Breast epithelium (tissue), 4 donors: ENCODE measurements around the gene ZMIZ1. TPM values are rescaled to one million over a fixed set of nuclear protein-coding genes. Genes with fewer than 3 reads are reported as not detected.

ENCODE experiments used
- DNase-seq, 2 donors: peaks; one replicate each; pipeline ENCODE4 v3.0.0-alpha.2; 2019; ENCODE audit warnings: low spot score in 2 of 2
- H3K27ac ChIP-seq, 2 donors: fragments of 200-600 bp; sonication (generic) in 1 of 2; one replicate each; pipeline ENCODE4 v1.5.1; 2016 to 2019; ENCODE audit warnings: mild to moderate bottlenecking in 1 of 2
- H3K27me3 ChIP-seq, 2 donors: fragments of 200-600 bp; sonication (generic) in 1 of 2; one replicate each; pipeline versions ENCODE4 v1.5.1 to v1.6.0; 2017 to 2019; ENCODE audit warnings: control low read depth in 1 of 2, mild to moderate bottlenecking in 1 of 2
- H3K36me3 ChIP-seq: fragments of 200-600 bp; one replicate; pipeline ENCODE4 v1.5.1; 2019
- H3K4me1 ChIP-seq, 2 donors: fragments of 200-600 bp; sonication (generic); one replicate each; pipeline ENCODE4 v1.5.1; 2016 to 2019; ENCODE audit warnings: control low read depth in 1 of 2
- H3K4me3 ChIP-seq, 3 donors: fragments of 200-600 bp; sonication (generic); 1 replicate in 2 of 3; 2 replicates in 1 of 3; pipeline ENCODE4 v1.5.1; 2016 to 2019; ENCODE audit warnings: mild to moderate bottlenecking in 3 of 3, moderate library complexity in 2 of 3
- H3K9me3 ChIP-seq, 2 donors: fragments of 200-600 bp; sonication (generic) in 1 of 2; one replicate each; pipeline ENCODE4 v1.5.1; 2016 to 2019; ENCODE audit warnings: control low read depth in 1 of 2
- POLR2A ChIP-seq: fragments of 450-650 bp; IDR thresholded peaks from one replicate; pipeline ENCODE4 v1.6.1; 2016; ENCODE audit warnings: antibody characterized with exemption, mild to moderate bottlenecking, moderate library complexity
- POLR2AphosphoS5 ChIP-seq, 3 donors: sonication (generic); formaldehyde crosslinking; IDR thresholded peaks; one replicate each; pipeline ENCODE4 v1.6.1; 2017; ENCODE audit warnings: antibody characterized with exemption in 3 of 3
- intact Hi-C: fragments of 100-400 bp; cut with DNase I; formaldehyde crosslinking; loops from one replicate; pipeline ENCODE4 v1.15.1; 2023; ENCODE audit warnings: low total_unique reads
- total RNA-seq, 3 donors: library from RNA; depleted of rRNA; stranded (reverse); fragments of >200 nt; gene quantifications; one replicate each; pipeline ENCODE4 v1.1.0, GENCODE V29; 2016
- TF ChIP-seq, protein P1 (sequence below), 3 donors: fragments of 450-650 bp; IDR thresholded peaks; one replicate each; pipeline ENCODE4 v1.5.1; 2016 to 2017; ENCODE audit warnings: antibody characterized with exemption in 3 of 3, mild to moderate bottlenecking in 3 of 3, moderate library complexity in 3 of 3

Gene ZMIZ1
- total RNA-seq, 3 donors from 2014 or later = 34.4 to 63.7 (median 39.8) TPM

DNA sequence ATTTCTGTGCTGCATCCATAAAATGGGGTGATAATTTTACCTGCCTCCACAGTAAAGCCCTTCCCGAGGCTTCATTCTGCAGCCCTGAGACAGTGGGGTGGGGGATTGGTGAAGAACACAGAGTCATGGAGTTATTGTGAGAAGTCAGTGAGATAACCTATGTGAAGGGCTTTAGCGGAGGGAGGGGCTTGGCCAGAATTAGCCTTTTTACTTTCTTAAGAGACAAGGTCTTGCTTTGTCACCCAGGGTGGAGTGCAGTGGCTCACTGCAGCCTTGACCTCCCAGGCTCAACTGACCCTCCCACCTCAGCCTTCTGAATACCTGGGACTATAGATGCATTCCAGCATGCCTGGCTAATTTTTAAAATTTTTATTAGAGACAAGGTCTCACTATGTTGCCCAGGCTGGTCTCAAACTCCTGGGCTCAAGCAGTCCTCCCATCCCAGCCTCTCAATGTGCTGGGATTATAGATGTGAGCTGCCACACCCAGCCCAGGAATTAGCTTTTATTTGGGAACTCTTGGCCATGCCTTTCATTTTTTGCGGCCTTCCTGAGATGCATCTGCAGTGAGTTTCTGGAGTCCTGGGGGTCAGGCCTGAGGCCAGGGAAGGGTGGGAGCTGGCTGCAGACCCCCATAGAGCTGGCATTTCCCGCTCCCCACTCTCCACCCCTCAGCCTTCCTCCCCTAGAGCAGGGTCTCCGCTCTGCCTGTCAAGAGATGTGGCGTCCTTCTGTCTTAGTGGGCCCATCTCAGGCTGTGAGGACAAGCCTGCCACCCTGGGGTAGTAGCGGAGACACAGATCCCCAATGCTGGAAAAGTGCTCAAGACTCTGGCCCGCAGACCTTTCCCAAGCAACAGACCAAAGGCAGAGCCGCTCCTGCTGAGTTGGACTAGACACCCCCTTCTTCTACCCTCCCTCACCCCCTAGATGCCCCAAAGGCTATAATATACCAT is 77.0 kb downstream of the ZMIZ1 start:
- Histone ChIP-seq H3K4me1 (peaks cover 38 to 68% of the 10 kb centered on the region in 2 donors), H3K36me3 (no peaks in the 10 kb centered on the region), H3K27me3 (no peaks in the 10 kb centered on the region), H3K27ac (peak overlapping the region; percentile 92 to 98), H3K9me3 (no peaks in the 10 kb centered on the region), H3K4me3 (no peak overlapping the region)
- DNase-seq = no peak
- TF ChIP-seq, protein P1, sequence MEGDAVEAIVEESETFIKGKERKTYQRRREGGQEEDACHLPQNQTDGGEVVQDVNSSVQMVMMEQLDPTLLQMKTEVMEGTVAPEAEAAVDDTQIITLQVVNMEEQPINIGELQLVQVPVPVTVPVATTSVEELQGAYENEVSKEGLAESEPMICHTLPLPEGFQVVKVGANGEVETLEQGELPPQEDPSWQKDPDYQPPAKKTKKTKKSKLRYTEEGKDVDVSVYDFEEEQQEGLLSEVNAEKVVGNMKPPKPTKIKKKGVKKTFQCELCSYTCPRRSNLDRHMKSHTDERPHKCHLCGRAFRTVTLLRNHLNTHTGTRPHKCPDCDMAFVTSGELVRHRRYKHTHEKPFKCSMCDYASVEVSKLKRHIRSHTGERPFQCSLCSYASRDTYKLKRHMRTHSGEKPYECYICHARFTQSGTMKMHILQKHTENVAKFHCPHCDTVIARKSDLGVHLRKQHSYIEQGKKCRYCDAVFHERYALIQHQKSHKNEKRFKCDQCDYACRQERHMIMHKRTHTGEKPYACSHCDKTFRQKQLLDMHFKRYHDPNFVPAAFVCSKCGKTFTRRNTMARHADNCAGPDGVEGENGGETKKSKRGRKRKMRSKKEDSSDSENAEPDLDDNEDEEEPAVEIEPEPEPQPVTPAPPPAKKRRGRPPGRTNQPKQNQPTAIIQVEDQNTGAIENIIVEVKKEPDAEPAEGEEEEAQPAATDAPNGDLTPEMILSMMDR (IDR thresholded peaks at IDR 0.05) = no peak
- TF ChIP-seq POLR2A = no peak
- no peak for TF ChIP-seq POLR2AphosphoS5 (IDR thresholded peaks at IDR 0.05)
- intact Hi-C loops = no loop called here

DNA sequence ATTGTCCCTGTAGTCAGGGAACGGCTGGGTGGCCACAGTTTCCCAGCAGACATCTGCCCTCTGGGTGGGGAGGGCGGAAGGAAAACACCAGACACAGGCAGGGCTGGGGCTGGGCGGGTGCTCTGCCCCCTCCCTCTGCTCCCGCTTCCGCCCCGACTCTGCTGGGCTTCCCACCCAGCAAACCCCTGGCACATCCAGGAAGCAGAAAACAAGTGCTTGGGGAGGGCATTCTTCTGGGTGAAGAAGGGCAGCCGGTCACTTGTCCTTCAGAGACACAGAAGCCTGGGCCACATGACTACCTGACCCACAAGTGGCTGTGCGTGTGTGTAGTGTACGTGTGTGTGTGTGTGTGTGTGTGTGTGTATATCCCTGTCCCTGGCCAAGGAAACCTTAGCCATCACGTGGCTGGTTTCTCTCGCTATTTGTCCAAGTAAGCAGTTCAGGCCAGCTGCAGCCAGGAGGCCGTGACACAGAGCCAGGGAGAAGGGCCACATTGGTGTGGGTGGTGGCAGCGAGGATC is 77.9 kb downstream of the ZMIZ1 start:
- intact Hi-C loops = no loop called here
- H3K36me3 ChIP-seq = no peaks in the 10 kb centered on the region
- peak; percentile 75 to 77 for DNase-seq
- H3K4me1 ChIP-seq = peaks cover 46 to 62% of the 10 kb centered on the region in 2 donors
- no peaks in the 10 kb centered on the region for H3K27me3 ChIP-seq
- no peaks in the 10 kb centered on the region for H3K9me3 ChIP-seq
- TF ChIP-seq POLR2A (no peak), POLR2AphosphoS5 (IDR thresholded peaks at IDR 0.05) (peak in 2 of 3 donors; percentile 50 to 55)
- TF ChIP-seq, protein P1 (IDR thresholded peaks at IDR 0.05) = peak in 2 of 3 donors; percentile 38 to 50
- no peak overlapping the region for H3K4me3 ChIP-seq
- peak overlapping the region; percentile 92 to 98 for H3K27ac ChIP-seq

DNA sequence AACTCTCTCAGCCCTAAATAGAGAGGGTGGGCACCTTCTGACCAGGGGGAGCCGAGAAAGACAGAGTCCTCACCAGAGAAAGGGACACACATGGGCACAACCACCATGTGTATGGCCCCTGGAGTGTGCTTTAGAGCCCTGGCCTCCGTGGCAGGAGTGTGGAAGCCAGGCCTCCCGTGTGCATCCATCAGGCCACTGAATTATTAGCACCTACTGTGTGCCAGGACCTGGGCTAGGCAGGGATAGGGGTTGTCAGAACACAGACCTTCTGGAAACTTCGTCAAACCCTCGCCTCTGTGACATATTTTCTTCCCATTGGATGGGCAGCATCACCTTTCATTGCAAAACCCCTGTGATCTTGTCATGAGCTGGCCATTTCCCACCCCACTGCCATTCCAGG is 78.5 kb downstream of the ZMIZ1 start:
- no peak for DNase-seq
- Histone ChIP-seq H3K27ac (peak overlapping the region; percentile 92 to 98), H3K27me3 (no peaks in the 10 kb centered on the region), H3K4me1 (peaks cover 46 to 59% of the 10 kb centered on the region in 2 donors), H3K9me3 (no peaks in the 10 kb centered on the region), H3K4me3 (no peak overlapping the region), H3K36me3 (no peaks in the 10 kb centered on the region)
- TF ChIP-seq POLR2AphosphoS5 (IDR thresholded peaks at IDR 0.05) = no peak
- intact Hi-C loops = no loop called here

DNA sequence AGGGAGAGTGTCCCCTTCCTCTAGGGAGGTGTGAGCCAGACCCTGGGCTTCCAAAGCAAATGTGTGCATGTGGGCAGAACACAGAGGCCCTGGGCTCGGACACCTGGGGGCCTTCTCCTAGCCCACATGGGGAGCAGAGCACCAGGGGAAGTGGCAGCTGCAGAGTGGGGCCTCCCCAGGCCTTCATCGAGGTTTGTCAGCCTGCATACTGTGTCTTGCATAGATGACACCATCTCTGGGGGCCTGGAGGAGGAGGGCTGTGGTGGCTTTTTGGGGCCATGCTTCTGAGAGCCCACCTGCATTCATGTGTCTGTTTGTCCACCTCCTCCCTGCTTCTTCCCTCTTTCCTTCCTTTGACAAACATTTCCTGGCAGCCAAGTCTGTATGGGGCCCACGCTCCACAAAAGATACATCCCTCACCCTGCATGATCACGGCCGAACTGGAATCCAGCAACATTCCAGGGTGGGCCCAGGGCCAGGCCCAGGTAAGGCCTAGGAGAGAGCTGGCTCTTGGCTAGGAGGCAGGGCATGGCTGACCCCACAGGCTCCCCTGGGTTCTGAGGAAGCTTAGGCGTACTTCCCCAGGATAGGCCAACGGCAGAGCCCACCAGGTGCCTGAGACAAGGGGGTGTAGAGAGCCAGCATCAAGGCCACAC is 79.2 kb downstream of the ZMIZ1 start:
- Histone ChIP-seq H3K27me3 (no peaks in the 10 kb centered on the region), H3K27ac (peak overlapping the region; percentile 92 to 98), H3K36me3 (no peaks in the 10 kb centered on the region), H3K4me1 (peaks cover 46 to 59% of the 10 kb centered on the region in 2 donors), H3K9me3 (no peaks in the 10 kb centered on the region), H3K4me3 (no peak overlapping the region)
- no peak for DNase-seq
- intact Hi-C loops = no loop called here
- TF ChIP-seq POLR2A = no peak

DNA sequence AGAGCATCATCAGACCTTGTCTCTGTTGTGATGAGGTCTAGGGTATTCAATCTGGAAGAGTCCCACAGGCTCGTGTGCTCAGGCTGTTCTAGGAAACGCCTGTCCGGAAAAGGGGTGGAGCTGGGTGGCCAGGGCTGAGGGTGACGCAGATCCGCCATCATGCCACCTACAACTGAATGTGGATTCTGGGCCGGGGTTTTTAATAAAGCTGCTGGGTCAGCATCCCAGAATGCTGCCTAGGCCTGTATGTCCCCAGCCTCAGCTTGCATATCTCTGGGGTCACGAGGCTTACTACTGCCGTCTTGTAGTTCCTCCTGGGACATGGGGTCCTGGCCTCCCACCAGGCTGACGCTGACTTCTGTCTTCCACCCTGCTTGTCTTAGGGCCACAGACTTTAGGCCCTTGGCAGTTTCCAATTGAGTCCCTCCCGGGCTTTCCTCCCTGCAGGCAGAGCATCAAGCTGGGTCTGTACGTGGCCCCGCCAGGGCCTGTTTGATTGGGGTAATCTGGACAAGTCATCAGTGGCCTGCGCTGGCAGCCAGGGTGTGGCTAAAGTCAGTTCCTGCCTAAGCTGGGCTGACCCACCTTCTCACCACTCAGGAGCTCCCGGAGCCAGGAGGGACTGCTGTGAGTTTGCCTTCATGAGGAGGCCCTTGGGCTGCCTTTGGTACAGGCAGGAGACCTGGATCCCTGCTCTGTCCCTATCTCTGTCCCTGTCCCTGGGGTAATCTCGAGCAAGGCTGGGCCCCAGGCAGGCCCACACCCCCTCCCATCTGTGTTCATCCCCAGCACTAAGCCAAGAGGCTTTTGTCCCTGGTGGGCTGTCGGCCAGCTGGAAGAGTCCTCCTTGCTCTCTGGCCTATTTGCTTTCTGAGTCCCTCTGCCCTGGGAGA is 79.9 kb downstream of the ZMIZ1 start:
- Histone ChIP-seq H3K9me3 (no peaks in the 10 kb centered on the region), H3K27me3 (no peaks in the 10 kb centered on the region), H3K36me3 (no peaks in the 10 kb centered on the region), H3K4me1 (peaks cover 46 to 60% of the 10 kb centered on the region in 2 donors), H3K4me3 (peak overlapping the region in 1 of 3 donors; percentile 34), H3K27ac (peak overlapping the region; percentile 92 to 98)
- intact Hi-C loops = no loop called here
- DNase-seq = no peak
- TF ChIP-seq POLR2AphosphoS5 (IDR thresholded peaks at IDR 0.05) (no peak), POLR2A (no peak)
- TF ChIP-seq, protein P1 (IDR thresholded peaks at IDR 0.05) = no peak
